Calu3 (cell line): Measurements from ENCODE around the gene ALDH16A1. TPM values are rescaled to one million over a fixed set of nuclear protein-coding genes. Genes with fewer than 3 reads are reported as not detected.
A peak's percentile ranks its signal among the peaks of the same experiment; 100 is the strongest.

Source experiments
- BruUV-seq: library from RNA; stranded (reverse); fragments of 400-500 nt; replicated peaks from 2 replicates; lab custom pipeline; 2021; lab: Mats Ljungman, UMichigan
- CTCF ChIA-PET: fragments of 300-600 bp; sonication (Branson Sonifier 250); formaldehyde crosslinking; loops from one replicate; lab custom pipeline; 2022; ENCODE audit warnings: antibody characterized with exemption; lab: Charles Lee
- DNase-seq: peaks from one replicate; pipeline ENCODE4 v3.0.0; 2022
- H3K27ac Mint-ChIP-seq: one replicate; pipeline ENCODE4 v1.8.0; 2022; ENCODE audit warnings: mixed read lengths; ENCODE audit not compliant: unreplicated experiment
- H3K27me3 Mint-ChIP-seq: one replicate; pipeline ENCODE4 v1.8.0; 2022; ENCODE audit warnings: mixed read lengths; ENCODE audit not compliant: unreplicated experiment
- H3K36me3 Mint-ChIP-seq: one replicate; pipeline ENCODE4 v1.8.0; 2022; ENCODE audit warnings: mild to moderate bottlenecking, moderate library complexity, mixed read lengths; ENCODE audit not compliant: insufficient read depth, unreplicated experiment
- H3K4me1 Mint-ChIP-seq: one replicate; pipeline ENCODE4 v1.8.0; 2022; ENCODE audit warnings: mild to moderate bottlenecking, low read depth, mixed read lengths; ENCODE audit not compliant: unreplicated experiment
- H3K4me3 Mint-ChIP-seq: one replicate; pipeline ENCODE4 v1.8.0; 2022; ENCODE audit warnings: mild to moderate bottlenecking, low read depth, moderate library complexity, mixed read lengths; ENCODE audit not compliant: unreplicated experiment
- H3K9me3 Mint-ChIP-seq: one replicate; pipeline ENCODE4 v1.8.0; 2022; ENCODE audit warnings: low read depth, mixed read lengths; ENCODE audit not compliant: unreplicated experiment
- intact Hi-C: fragments of 100-400 bp; cut with micrococcal nuclease; formaldehyde crosslinking; loops from one replicate; pipeline ENCODE4 v1.10.0; 2022; ENCODE audit not compliant: unreplicated experiment
- total RNA-seq: library from RNA; stranded (reverse); gene quantifications from 2 replicates; pipeline ENCODE4 v1.2.3, GENCODE V29; 2022
- TF ChIP-seq, protein P1 (sequence below): fragments of 200-600 bp; IDR thresholded peaks from one replicate; pipeline ENCODE4 v1.8.0; 2022; ENCODE audit warnings: antibody characterized with exemption; ENCODE audit not compliant: unreplicated experiment

The ALDH16A1 gene
- total RNA-seq, 1 experiment from 2014 or later, result 36.1 TPM

DNA sequence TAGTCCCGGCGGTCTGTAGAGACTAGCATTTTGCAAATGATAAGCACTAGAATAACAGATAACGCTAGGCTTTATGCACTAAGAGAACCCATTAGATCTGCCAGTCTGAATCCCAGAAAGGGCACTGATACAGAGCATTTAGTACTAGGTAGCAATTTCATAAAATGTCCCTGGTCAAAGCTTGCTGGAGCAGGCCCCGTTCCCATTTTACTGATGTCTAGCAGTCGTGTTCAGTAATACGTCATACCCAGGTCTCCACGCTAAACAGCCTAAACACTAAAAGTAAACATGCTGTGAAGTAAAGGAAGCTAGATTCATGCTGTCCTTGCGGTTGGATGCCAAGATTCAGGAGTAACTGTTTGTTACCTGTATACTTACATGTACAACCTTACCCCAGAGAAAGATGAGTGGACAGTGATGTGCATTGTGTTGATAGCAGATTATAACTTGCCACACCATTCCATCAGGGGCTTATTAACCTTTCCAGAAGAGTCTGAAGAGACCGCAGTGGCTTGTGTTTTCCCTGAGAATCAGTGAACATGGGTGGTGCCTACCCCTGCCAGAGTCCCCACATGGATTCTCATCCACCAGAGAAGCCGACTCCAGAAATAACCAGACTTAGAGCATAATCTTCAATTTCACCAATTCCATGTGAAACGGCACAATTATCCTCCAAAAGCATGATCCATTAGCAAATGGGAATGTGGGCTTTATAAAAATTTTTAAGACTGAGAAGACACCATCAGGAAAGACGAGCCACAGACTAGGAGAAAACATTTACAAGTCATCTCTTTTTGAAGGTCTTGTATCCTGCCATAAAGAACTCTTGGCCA, 39.8 kb downstream of the ALDH16A1 start:
- intact Hi-C loops, result no loop called here
- no peaks in the 10 kb centered on the region for H3K27me3 Mint-ChIP-seq
- TF ChIP-seq, protein P1, sequence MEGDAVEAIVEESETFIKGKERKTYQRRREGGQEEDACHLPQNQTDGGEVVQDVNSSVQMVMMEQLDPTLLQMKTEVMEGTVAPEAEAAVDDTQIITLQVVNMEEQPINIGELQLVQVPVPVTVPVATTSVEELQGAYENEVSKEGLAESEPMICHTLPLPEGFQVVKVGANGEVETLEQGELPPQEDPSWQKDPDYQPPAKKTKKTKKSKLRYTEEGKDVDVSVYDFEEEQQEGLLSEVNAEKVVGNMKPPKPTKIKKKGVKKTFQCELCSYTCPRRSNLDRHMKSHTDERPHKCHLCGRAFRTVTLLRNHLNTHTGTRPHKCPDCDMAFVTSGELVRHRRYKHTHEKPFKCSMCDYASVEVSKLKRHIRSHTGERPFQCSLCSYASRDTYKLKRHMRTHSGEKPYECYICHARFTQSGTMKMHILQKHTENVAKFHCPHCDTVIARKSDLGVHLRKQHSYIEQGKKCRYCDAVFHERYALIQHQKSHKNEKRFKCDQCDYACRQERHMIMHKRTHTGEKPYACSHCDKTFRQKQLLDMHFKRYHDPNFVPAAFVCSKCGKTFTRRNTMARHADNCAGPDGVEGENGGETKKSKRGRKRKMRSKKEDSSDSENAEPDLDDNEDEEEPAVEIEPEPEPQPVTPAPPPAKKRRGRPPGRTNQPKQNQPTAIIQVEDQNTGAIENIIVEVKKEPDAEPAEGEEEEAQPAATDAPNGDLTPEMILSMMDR, result no peak
- H3K36me3 Mint-ChIP-seq, result peaks cover 99% of the 10 kb centered on the region
- no peaks in the 10 kb centered on the region for H3K9me3 Mint-ChIP-seq
- no peaks in the 10 kb centered on the region for H3K4me1 Mint-ChIP-seq
- CTCF ChIA-PET, result interaction anchor here (0.5 to 0.7 kb wide), 2 partner anchors 39 to 54 kb away, joined by 3 read pairs; no protein-coding TSS in a partner anchor
- no peak for DNase-seq
- H3K4me3 Mint-ChIP-seq, result peak overlapping the region; percentile 22
- H3K27ac Mint-ChIP-seq, result peak overlapping the region; percentile 91
- BruUV-seq, result no TSS peak

DNA sequence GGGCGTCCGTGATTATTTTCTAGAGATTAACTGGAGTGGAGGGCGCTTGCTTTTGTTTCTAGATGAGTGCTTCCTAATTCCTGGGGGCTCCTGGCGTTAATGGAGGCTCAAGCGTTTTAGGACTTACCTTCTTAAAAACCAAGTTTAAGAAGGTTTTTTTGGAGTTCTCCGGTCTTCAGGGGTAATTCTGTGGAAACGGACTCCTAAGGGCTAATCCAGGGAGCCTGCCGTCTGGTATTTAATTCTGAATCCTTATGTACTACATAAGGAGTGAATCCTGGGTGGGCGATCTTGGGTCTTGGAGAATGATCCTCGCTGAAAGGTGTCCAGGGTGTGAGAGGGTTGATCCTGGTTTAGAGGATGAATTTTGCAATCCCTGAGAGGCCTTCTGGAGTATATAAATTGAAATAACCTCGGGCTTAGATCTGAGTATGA, 43.6 kb downstream of the ALDH16A1 start:
- intact Hi-C loops, result no loop called here
- BruUV-seq, result TSS peak; percentile 50
- CTCF ChIA-PET, result no interaction called here
- peaks cover 96% of the 10 kb centered on the region for H3K36me3 Mint-ChIP-seq
- peak overlapping the region; percentile 92 for H3K27ac Mint-ChIP-seq
- H3K9me3 Mint-ChIP-seq, result no peaks in the 10 kb centered on the region
- TF ChIP-seq, protein P1, result no peak
- no peak for DNase-seq
- peak overlapping the region; percentile 89 for H3K4me3 Mint-ChIP-seq
- no peaks in the 10 kb centered on the region for H3K27me3 Mint-ChIP-seq
- peaks cover 11% of the 10 kb centered on the region for H3K4me1 Mint-ChIP-seq

DNA sequence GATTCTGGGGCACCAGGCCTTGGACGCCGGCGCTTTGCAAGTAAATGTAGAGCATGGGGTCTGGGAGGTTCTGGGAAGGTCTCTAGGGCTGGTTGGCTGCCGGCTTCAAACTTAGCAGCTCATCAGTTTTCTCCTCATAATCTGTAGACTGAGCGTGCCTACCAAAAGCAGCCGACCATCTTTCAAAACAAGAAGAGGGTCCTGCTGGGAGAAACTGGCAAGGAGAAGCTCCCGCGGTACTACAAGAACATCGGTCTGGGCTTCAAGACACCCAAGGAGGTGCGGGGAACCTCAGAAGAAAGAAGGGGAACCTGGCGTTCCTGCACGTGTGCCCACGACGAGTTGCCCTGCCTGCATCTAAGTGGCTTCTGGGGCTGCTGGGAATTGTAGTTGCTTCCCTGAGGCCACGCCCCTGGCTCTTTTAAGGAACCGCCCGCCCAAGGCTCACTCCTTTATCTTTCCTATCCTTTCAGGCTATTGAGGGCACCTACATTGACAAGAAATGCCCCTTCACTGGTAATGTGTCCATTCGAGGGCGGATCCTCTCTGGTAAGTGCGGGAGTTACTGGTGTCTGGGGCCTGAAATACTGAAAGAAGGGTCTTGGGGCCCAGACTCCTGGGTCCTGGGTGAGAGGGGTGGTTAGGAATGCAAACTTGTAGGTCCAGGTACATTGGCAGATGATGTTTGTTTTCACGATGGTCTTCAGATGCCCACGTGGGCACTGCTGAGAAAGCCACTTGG, 44.2 kb downstream of the ALDH16A1 start:
- BruUV-seq, result no TSS peak

DNA sequence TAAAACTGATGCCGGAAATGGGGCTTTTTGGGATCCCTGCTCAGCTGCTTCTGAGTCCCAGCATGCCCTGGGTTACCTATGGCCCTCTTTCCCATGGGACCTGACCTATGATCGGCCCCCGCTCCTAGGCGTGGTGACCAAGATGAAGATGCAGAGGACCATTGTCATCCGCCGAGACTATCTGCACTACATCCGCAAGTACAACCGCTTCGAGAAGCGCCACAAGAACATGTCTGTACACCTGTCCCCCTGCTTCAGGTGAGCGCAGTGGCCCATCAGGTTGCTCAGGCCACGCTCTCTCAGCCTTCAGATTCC, 44.7 kb downstream of the ALDH16A1 start:
- Mint-ChIP-seq H3K27me3 (no peaks in the 10 kb centered on the region), H3K9me3 (no peaks in the 10 kb centered on the region), H3K27ac (peak overlapping the region; percentile 92), H3K4me3 (peak overlapping the region; percentile 89), H3K36me3 (peaks cover 84% of the 10 kb centered on the region), H3K4me1 (peaks cover 11% of the 10 kb centered on the region)
- BruUV-seq, result no TSS peak
- CTCF ChIA-PET, result no interaction called here
- intact Hi-C loops, result no loop called here
- TF ChIP-seq, protein P1, result no peak
- DNase-seq, result no peak

More for the DNA sequence above, 44.2 kb downstream of the ALDH16A1 start:
- CTCF ChIA-PET, result no interaction called here
- Mint-ChIP-seq H3K36me3 (peaks cover 89% of the 10 kb centered on the region), H3K27me3 (no peaks in the 10 kb centered on the region), H3K27ac (peak overlapping the region; percentile 92), H3K9me3 (no peaks in the 10 kb centered on the region), H3K4me3 (peak overlapping the region; percentile 89), H3K4me1 (peaks cover 11% of the 10 kb centered on the region)
- peak; percentile 68 for DNase-seq
- intact Hi-C loops, result no loop called here
- TF ChIP-seq, protein P1, result no peak
